Parathyroid adenoma (tissue), 2 donors: ENCODE data around the gene CCDC197.

ENCODE experiments used
- H2AFZ ChIP-seq: fragments of 300-600 bp; sonication (generic); one replicate; pipeline ENCODE4 v1.7.0; 2017; ENCODE audit warnings: antibody characterized with exemption, mild to moderate bottlenecking
- H3K27ac ChIP-seq: fragments of 300-600 bp; sonication (generic); one replicate; pipeline ENCODE4 v1.7.0; 2017
- H3K27me3 ChIP-seq: fragments of 300-600 bp; sonication (generic); one replicate; pipeline ENCODE4 v1.7.0; 2017; ENCODE audit warnings: low read length; ENCODE audit not compliant: control insufficient read depth, insufficient read depth
- H3K36me3 ChIP-seq: fragments of 300-600 bp; sonication (generic); one replicate; pipeline ENCODE4 v1.7.0; 2017; ENCODE audit warnings: low read length; ENCODE audit not compliant: control insufficient read depth, insufficient read depth
- H3K4me1 ChIP-seq: fragments of 300-600 bp; sonication (generic); one replicate; pipeline ENCODE4 v1.7.0; 2017; ENCODE audit warnings: control low read depth
- H3K4me2 ChIP-seq: fragments of 300-600 bp; sonication (generic); one replicate; pipeline ENCODE4 v1.7.0; 2017; ENCODE audit warnings: low read length
- H3K4me3 ChIP-seq: fragments of 300-600 bp; sonication (generic); one replicate; pipeline ENCODE4 v1.7.0; 2017; ENCODE audit warnings: low read depth, low read length
- H3K79me2 ChIP-seq: fragments of 300-600 bp; sonication (generic); one replicate; pipeline ENCODE4 v1.7.0; 2017; ENCODE audit warnings: control low read depth
- H3K9ac ChIP-seq: fragments of 300-600 bp; sonication (generic); one replicate; pipeline ENCODE4 v1.7.0; 2017; ENCODE audit warnings: mild to moderate bottlenecking
- H3K9me3 ChIP-seq: fragments of 300-600 bp; sonication (generic); one replicate; pipeline ENCODE4 v1.7.0; 2017; ENCODE audit warnings: low read length; ENCODE audit not compliant: control insufficient read depth
- TF ChIP-seq, protein P1 (sequence below): fragments of 300-600 bp; sonication (generic); IDR thresholded peaks from one replicate; pipeline ENCODE4 v1.7.0; 2017; ENCODE audit warnings: antibody characterized with exemption, mild to moderate bottlenecking
- donor health status: primary hyperparathyroidism.

Gene CCDC197

DNA sequence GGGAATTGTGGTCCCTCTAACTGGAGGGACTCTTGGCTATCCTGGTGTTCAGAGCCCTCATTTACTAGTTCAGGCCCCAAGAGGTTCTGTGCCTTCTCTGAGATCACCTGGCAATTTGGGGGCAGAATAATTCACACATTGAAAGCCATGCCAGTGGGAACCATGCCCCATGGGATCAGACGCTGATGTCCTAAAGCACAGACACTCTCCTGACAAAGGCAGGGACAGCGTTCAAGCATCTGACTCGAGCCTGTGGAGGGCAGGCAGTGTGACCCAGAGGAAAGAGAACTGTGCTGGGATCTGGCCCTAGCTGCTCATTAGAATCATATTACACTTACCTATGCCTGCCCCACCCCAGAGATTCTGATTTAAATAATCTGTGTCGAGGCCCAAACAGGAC, 18.4 kb upstream of the CCDC197 start:
- no peaks in the 10 kb centered on the region for H3K4me1 ChIP-seq
- H3K36me3 ChIP-seq, result no peaks in the 10 kb centered on the region
- H3K9me3 ChIP-seq, result no peaks in the 10 kb centered on the region
- no peaks in the 10 kb centered on the region for H3K27me3 ChIP-seq
- TF ChIP-seq, protein P1, sequence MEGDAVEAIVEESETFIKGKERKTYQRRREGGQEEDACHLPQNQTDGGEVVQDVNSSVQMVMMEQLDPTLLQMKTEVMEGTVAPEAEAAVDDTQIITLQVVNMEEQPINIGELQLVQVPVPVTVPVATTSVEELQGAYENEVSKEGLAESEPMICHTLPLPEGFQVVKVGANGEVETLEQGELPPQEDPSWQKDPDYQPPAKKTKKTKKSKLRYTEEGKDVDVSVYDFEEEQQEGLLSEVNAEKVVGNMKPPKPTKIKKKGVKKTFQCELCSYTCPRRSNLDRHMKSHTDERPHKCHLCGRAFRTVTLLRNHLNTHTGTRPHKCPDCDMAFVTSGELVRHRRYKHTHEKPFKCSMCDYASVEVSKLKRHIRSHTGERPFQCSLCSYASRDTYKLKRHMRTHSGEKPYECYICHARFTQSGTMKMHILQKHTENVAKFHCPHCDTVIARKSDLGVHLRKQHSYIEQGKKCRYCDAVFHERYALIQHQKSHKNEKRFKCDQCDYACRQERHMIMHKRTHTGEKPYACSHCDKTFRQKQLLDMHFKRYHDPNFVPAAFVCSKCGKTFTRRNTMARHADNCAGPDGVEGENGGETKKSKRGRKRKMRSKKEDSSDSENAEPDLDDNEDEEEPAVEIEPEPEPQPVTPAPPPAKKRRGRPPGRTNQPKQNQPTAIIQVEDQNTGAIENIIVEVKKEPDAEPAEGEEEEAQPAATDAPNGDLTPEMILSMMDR, result no peak
- H3K4me2 ChIP-seq, result no peak overlapping the region
- no peak overlapping the region for H3K9ac ChIP-seq
- H3K4me3 ChIP-seq, result no peak overlapping the region
- H3K27ac ChIP-seq, result no peak overlapping the region
- no peak overlapping the region for H2AFZ ChIP-seq
- H3K79me2 ChIP-seq, result no peaks in the 10 kb centered on the region

DNA sequence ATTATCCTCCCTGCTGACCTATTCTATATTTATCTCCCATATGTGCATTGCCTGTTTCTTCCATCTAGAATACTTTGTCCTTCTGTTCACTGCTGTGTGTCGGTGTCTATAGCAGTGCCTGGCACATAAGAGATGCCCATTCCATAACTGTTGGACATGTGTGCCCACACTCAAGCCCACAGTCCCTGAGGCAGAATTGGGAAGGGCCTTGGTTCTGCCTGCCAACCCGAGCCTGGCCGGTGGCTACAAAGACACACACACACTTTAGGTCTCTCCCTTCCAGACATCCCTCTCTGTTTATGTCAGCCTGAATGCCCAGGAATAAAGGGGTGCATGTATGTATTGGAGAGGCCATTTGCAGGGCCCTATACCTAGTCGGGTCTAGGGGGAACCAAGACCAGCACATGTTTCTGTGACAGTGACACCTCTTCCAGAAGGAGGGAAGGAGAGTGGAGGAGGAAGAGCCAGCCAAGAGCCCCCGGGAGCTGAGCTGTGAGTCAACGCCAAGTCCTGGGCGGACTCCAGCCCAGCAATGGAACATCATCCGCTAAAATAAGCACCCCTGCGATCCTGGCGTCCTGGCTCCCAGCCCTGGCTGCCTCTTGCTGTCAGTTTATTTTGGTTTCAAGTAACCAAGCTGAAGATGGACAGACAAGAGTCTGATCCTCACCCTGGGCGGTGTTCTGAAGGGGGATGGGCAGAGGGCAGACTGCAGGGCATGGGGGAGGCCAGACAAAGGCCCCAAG, 16.5 kb upstream of the CCDC197 start:
- Histone ChIP-seq H3K27ac (no peak overlapping the region), H2AFZ (no peak overlapping the region), H3K79me2 (no peaks in the 10 kb centered on the region), H3K9me3 (no peaks in the 10 kb centered on the region), H3K9ac (no peak overlapping the region), H3K4me1 (no peaks in the 10 kb centered on the region), H3K4me2 (no peak overlapping the region), H3K27me3 (no peaks in the 10 kb centered on the region), H3K36me3 (no peaks in the 10 kb centered on the region), H3K4me3 (no peak overlapping the region)
- TF ChIP-seq, protein P1, result no peak

DNA sequence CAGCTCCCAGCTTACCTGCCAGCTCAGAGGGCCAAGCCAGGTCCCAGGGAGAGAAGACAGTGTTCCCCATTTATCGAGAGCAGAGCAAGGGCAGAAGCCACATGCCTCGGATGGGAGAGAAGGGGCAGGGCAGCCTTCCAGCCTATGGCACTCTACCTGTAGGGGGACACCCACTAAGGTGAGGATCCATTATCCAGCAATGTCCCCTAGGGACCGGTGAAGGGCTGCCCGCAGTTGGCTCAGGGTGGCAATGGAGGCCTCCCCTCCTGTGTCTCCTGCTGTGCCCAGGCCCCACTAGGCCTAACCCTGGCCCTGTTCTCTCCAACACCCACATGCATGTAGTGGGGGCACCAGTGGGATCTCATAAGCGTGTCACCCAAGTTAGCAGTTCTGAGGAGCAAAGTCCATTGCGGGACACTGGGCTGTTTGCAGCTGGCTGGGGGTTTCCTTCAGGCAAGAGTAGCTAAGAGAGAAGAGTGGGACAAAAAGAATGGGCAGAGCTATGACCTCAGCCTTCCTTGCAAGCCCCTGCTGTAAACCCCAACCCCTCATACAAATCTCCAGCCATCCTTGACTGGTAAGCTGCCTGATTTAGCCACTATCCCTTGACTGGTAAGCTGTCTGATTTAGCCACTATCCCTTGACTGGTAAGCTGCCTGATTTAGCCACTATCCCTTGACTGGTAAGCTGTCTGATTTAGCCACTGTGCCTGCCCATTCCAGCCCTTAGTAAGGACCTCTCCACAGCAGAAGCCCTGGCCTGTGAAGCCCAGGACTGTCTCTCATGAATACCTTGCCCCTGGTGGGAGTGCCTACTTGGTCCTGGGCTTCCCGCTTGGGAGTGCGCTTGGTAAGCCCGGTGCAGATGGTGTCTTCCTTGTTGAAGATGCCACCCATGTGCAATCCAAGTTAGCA, 15.5 kb upstream of the CCDC197 start:
- H2AFZ ChIP-seq, result no peak overlapping the region
- H3K27me3 ChIP-seq, result no peaks in the 10 kb centered on the region
- H3K4me3 ChIP-seq, result no peak overlapping the region
- no peaks in the 10 kb centered on the region for H3K36me3 ChIP-seq
- no peaks in the 10 kb centered on the region for H3K79me2 ChIP-seq
- H3K9me3 ChIP-seq, result no peaks in the 10 kb centered on the region
- H3K9ac ChIP-seq, result no peak overlapping the region
- TF ChIP-seq, protein P1, result no peak
- no peak overlapping the region for H3K27ac ChIP-seq
- no peak overlapping the region for H3K4me2 ChIP-seq
- no peaks in the 10 kb centered on the region for H3K4me1 ChIP-seq

DNA sequence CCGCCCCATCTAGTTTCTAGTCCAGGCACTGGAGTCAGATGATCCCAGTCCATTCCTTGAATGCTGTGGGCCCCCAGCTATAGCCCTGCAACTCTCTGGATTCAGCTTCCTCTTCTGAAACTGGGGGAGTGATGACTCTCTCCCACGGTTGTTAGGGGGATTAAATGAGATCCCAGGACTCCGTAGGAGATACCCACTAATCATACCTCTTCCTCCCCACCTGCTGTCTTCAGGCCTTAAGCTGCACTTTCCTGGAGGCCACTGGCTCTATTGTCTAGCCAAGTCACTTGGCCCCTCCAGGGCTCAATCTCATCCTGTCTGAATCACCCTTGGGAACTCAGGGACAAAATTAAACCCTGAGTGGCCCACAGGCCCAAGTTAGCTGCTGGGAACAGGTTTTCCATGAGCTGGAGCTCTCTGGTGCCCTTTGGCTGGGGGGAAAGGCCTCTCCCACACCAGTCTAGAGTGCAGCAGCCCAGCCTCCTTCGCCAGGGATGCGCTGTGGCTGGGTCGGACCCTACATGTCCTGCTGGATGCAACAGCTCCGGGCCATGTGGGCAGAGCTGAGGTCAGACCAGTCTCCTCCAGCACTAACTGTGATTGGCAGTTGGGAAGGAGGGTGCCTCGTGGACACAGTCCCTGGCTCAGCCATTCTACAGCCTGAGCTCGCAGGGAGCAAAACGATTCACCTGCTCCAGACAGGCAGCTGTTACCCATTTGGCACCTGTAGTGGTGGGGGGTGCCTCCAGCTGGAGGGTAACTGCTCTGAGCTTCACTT, 14.7 kb upstream of the CCDC197 start:
- no peak overlapping the region for H2AFZ ChIP-seq
- H3K27ac ChIP-seq, result no peak overlapping the region
- H3K27me3 ChIP-seq, result no peaks in the 10 kb centered on the region
- H3K9me3 ChIP-seq, result no peaks in the 10 kb centered on the region
- H3K4me3 ChIP-seq, result no peak overlapping the region
- H3K9ac ChIP-seq, result no peak overlapping the region
- H3K36me3 ChIP-seq, result no peaks in the 10 kb centered on the region
- peaks cover 5% of the 10 kb centered on the region for H3K4me1 ChIP-seq
- no peak overlapping the region for H3K4me2 ChIP-seq
- no peaks in the 10 kb centered on the region for H3K79me2 ChIP-seq
- TF ChIP-seq, protein P1, result no peak
